Neural cell (in vitro differentiated cells): Measurements from ENCODE around the gene CNOT4. TPM values are rescaled to one million over a fixed set of nuclear protein-coding genes. Genes with fewer than 3 reads are reported as not detected.

Source experiments
- H2AFZ ChIP-seq: fragments of 200-600, 300-800 bp; sonication (generic), shearing (Covaris generic); 2 replicates; pipeline ENCODE4 v1.6.0; 2014; ENCODE audit warnings: low read depth, mild to moderate bottlenecking, antibody characterized with exemption, low read length, moderate library complexity
- H3F3A ChIP-seq: fragments of 200-600 bp; shearing (Covaris generic); 2 replicates; pipeline ENCODE4 v1.6.1; 2016; ENCODE audit warnings: mild to moderate bottlenecking, moderate library complexity, mixed read lengths, antibody characterized with exemption, low read length; ENCODE audit not compliant: insufficient read depth, poor library complexity, severe bottlenecking
- H3K27ac ChIP-seq: fragments of 200-600, 300-800 bp; sonication (generic), shearing (Covaris generic); 2 replicates; pipeline ENCODE4 v1.5.1; 2014; ENCODE audit warnings: mild to moderate bottlenecking, low read length, moderate library complexity
- H3K27me3 ChIP-seq: fragments of 300-800, 200-600 bp; sonication (generic), shearing (Covaris generic); 2 replicates; pipeline ENCODE4 v1.6.0; 2014; ENCODE audit warnings: mild to moderate bottlenecking, low read depth, low read length, moderate library complexity; ENCODE audit not compliant: insufficient read depth
- H3K36me3 ChIP-seq: fragments of 300-800, 200-600 bp; sonication (generic), shearing (Covaris generic); 2 replicates; pipeline ENCODE4 v1.5.1; 2014; ENCODE audit warnings: mild to moderate bottlenecking, antibody characterized with exemption, low read length, moderate library complexity; ENCODE audit not compliant: insufficient read depth
- H3K4me2 ChIP-seq: fragments of 300-800, 200-600 bp; sonication (generic), shearing (Covaris generic); 2 replicates; pipeline ENCODE4 v1.6.0; 2014; ENCODE audit warnings: mild to moderate bottlenecking, low read length
- H3K4me3 ChIP-seq: fragments of 300-800, 200-600 bp; sonication (generic), shearing (Covaris generic); 2 replicates; pipeline ENCODE4 v1.5.1; 2014; ENCODE audit warnings: mild to moderate bottlenecking, low read length, moderate library complexity
- H3K79me2 ChIP-seq: fragments of 200-600 bp; shearing (Covaris generic); replicated peaks from 2 replicates; pipeline ENCODE4 v1.6.0; 2014; ENCODE audit warnings: mild to moderate bottlenecking, low read length, moderate library complexity; ENCODE audit not compliant: insufficient read depth
- H3K9ac ChIP-seq: fragments of 300-800, 200-600 bp; sonication (generic), shearing (Covaris generic); 2 replicates; pipeline ENCODE4 v1.6.1; 2016; ENCODE audit warnings: mild to moderate bottlenecking, low read length, mixed read lengths
- H3K9me2 ChIP-seq: fragments of 200-600 bp; shearing (Covaris generic); 2 replicates; pipeline ENCODE4 v1.6.1; 2016; ENCODE audit warnings: mild to moderate bottlenecking, low read length, mixed read lengths; ENCODE audit not compliant: insufficient read depth
- H3K9me3 ChIP-seq: fragments of 200-600, 300-800 bp; sonication (generic), shearing (Covaris generic); 2 replicates; pipeline ENCODE4 v1.6.1; 2016; ENCODE audit warnings: mild to moderate bottlenecking, mixed run types, low read length, moderate library complexity, mixed read lengths
- H4K20me1 ChIP-seq: fragments of 200-600 bp; shearing (Covaris generic); 2 replicates; pipeline ENCODE4 v1.6.1; 2016; ENCODE audit warnings: mild to moderate bottlenecking, mixed run types; ENCODE audit not compliant: insufficient read depth
- CTCF ChIP-seq: fragments of 450-650 bp; IDR thresholded peaks from 2 replicates; pipeline ENCODE4 v1.5.1; 2014; ENCODE audit warnings: antibody characterized with exemption, mild to moderate bottlenecking, moderate library complexity; ENCODE audit not compliant: poor library complexity, severe bottlenecking
- EP300 ChIP-seq: fragments of 450-650 bp; conservative IDR thresholded peaks from 2 replicates; pipeline ENCODE4 v1.6.1; 2014; ENCODE audit warnings: antibody characterized with exemption, mild to moderate bottlenecking, moderate library complexity; ENCODE audit not compliant: poor library complexity, severe bottlenecking
- EZH2 ChIP-seq: fragments of 200-600, 300-800 bp; shearing (Covaris generic), sonication (generic); IDR thresholded peaks from 2 replicates; pipeline ENCODE4 v1.6.1; 2014; ENCODE audit warnings: antibody characterized with exemption, low read length, borderline replicate concordance, mild to moderate bottlenecking; ENCODE audit not compliant: insufficient read depth, poor library complexity, severe bottlenecking
- MXI1 ChIP-seq: fragments of 450-650 bp; conservative IDR thresholded peaks from 2 replicates; pipeline ENCODE4 v1.6.1; 2014; ENCODE audit warnings: antibody characterized with exemption, mild to moderate bottlenecking; ENCODE audit not compliant: poor library complexity, severe bottlenecking
- POLR2AphosphoS5 ChIP-seq: IDR thresholded peaks from 2 replicates; pipeline ENCODE4 v1.6.1; 2012
- RAD21 ChIP-seq: fragments of 450-650 bp; conservative IDR thresholded peaks from 2 replicates; pipeline ENCODE4 v1.6.1; 2014; ENCODE audit warnings: antibody characterized with exemption, mild to moderate bottlenecking, moderate library complexity
- REST ChIP-seq: IDR thresholded peaks from 2 replicates; pipeline ENCODE4 v1.6.1; 2012; ENCODE audit warnings: borderline replicate concordance
- SMC3 ChIP-seq: fragments of 450-650 bp; conservative IDR thresholded peaks from 2 replicates; pipeline ENCODE4 v1.6.1; 2014; ENCODE audit warnings: antibody characterized with exemption, mild to moderate bottlenecking, moderate library complexity; ENCODE audit not compliant: poor library complexity
- TAF1 ChIP-seq: IDR thresholded peaks from 2 replicates; pipeline ENCODE4 v1.6.1; 2012; ENCODE audit warnings: low read depth
- polyA plus RNA-seq: library from polyadenylated mRNA; depleted of rRNA; stranded (reverse); fragments of >200 nt; gene quantifications from 2 replicates; pipeline ENCODE4 v1.2.3, GENCODE V29; 2014

CNOT4 gene
- polyA plus RNA-seq, 1 donor from 2014 or later: 6.4 TPM

GRCh38 chr7:135342887-135343286 is 167.0 kb downstream of the CNOT4 start:
- H3K27me3 ChIP-seq: no peaks in the 10 kb centered on the region
- H4K20me1 ChIP-seq: no peaks in the 10 kb centered on the region
- peak overlapping the region; percentile 82 for H3K27ac ChIP-seq
- no peaks in the 10 kb centered on the region for H3K36me3 ChIP-seq
- no peak overlapping the region for H2AFZ ChIP-seq
- peak overlapping the region; percentile 49 for H3K4me3 ChIP-seq
- TF ChIP-seq SMC3: no peak
- peak; percentile 54 for TF ChIP-seq POLR2AphosphoS5
- peak; percentile 85 for TF ChIP-seq EP300
- no peak for TF ChIP-seq REST
- TF ChIP-seq EZH2: no peak
- H3K9ac ChIP-seq: peak overlapping the region; percentile 27
- H3K4me2 ChIP-seq: no peak overlapping the region
- H3K79me2 ChIP-seq: no peaks in the 10 kb centered on the region
- no peaks in the 10 kb centered on the region for H3K9me2 ChIP-seq
- H3K9me3 ChIP-seq: no peaks in the 10 kb centered on the region
- H3F3A ChIP-seq: no peaks in the 10 kb centered on the region

GRCh38 chr7:135341049-135341448 is 168.9 kb downstream of the CNOT4 start:
- Histone ChIP-seq H2AFZ (no peak overlapping the region), H3F3A (no peaks in the 10 kb centered on the region), H3K9ac (no peak overlapping the region), H3K4me2 (no peak overlapping the region), H3K27me3 (no peaks in the 10 kb centered on the region), H3K4me3 (no peak overlapping the region), H3K36me3 (no peaks in the 10 kb centered on the region), H4K20me1 (no peaks in the 10 kb centered on the region), H3K9me3 (no peaks in the 10 kb centered on the region), H3K79me2 (no peaks in the 10 kb centered on the region), H3K27ac (no peak overlapping the region), H3K9me2 (no peaks in the 10 kb centered on the region)
- TF ChIP-seq TAF1: no peak
- TF ChIP-seq POLR2AphosphoS5: no peak
- no peak for TF ChIP-seq RAD21
- TF ChIP-seq EZH2: no peak
- no peak for TF ChIP-seq EP300
- no peak for TF ChIP-seq SMC3
- no peak for TF ChIP-seq CTCF
- TF ChIP-seq REST: no peak
- no peak for TF ChIP-seq MXI1
